HEK293 (cell line): ENCODE results near the gene NRG2.

Experiments used
- CTCF ChIA-PET: fragments of 350-600 bp; formaldehyde crosslinking; extraction: SDS; loops from one replicate; lab custom pipeline; 2021; ENCODE audit warnings: antibody characterized with exemption; lab: Yijun Ruan, JAX
- POLR2A ChIA-PET: fragments of 300-600 bp; formaldehyde crosslinking; extraction: SDS; loops from one replicate; lab custom pipeline; 2020; ENCODE audit warnings: antibody characterized with exemption, inconsistent platforms; lab: Yijun Ruan, JAX
- H3K27ac ChIP-seq: fragments of 200-500 bp; sonication (Bioruptor generic); 2 replicates; pipeline ENCODE4 v1.5.1; 2014; ENCODE audit warnings: low read depth, low read length, control low read depth, inconsistent platforms; ENCODE audit errors: extremely low read depth
- H3K36me3 ChIP-seq, 2 experiments: fragments of 200-500 bp in 1 of 2; sonication (Bioruptor generic) in 1 of 2; 1 replicate in 1 of 2; 2 replicates in 1 of 2; pipeline ENCODE4 v1.5.1; 2014 to 2017; ENCODE audit warnings: inconsistent platforms in 2 of 2, low read length in 2 of 2; ENCODE audit not compliant: control insufficient read depth in 2 of 2, insufficient read depth in 1 of 2
- H3K4me1 ChIP-seq: fragments of 200-500 bp; sonication (Bioruptor generic); 2 replicates; pipeline ENCODE4 v1.5.1; 2014; ENCODE audit warnings: mild to moderate bottlenecking, low read length, inconsistent platforms; ENCODE audit not compliant: control insufficient read depth, insufficient read depth
- H3K4me3 ChIP-seq: 2 replicates; pipeline ENCODE4 v1.5.1; 2011; ENCODE audit warnings: low read depth, mild to moderate bottlenecking, control low read depth, low read length, moderate library complexity
- H3K9me3 ChIP-seq: fragments of 200-500 bp; sonication (Bioruptor generic); 2 replicates; pipeline ENCODE4 v1.5.1; 2014; ENCODE audit warnings: low read depth, low read length, inconsistent platforms; ENCODE audit not compliant: control insufficient read depth, insufficient read depth
- GLI2 ChIP-seq: fragments of 450-650 bp; formaldehyde crosslinking; IDR thresholded peaks from 2 replicates; pipeline ENCODE4; 2017; ENCODE audit warnings: missing biosample characterization, missing genetic modification characterization, low read depth, borderline replicate concordance
- OSR2 ChIP-seq: fragments of 450-650 bp; formaldehyde crosslinking; IDR thresholded peaks from 2 replicates; pipeline ENCODE4 v1.5.1; 2016; ENCODE audit warnings: missing biosample characterization, missing genetic modification characterization
- PBX3 ChIP-seq: sonication (generic); formaldehyde crosslinking; IDR thresholded peaks from 2 replicates; pipeline ENCODE4 v1.8.1; 2022; ENCODE audit warnings: mild to moderate bottlenecking, moderate library complexity, missing genetic modification reagents
- TRIM28 ChIP-seq: IDR thresholded peaks from 2 replicates; pipeline ENCODE4 v1.6.1; 2011; ENCODE audit warnings: low read length, control low read depth, borderline replicate concordance
- ZBTB48 ChIP-seq: fragments of 450-650 bp; formaldehyde crosslinking; IDR thresholded peaks from 2 replicates; pipeline ENCODE4 v1.5.1; 2016; ENCODE audit warnings: missing biosample characterization, missing genetic modification characterization
- ZNF146 ChIP-seq: fragments of 450-650 bp; formaldehyde crosslinking; IDR thresholded peaks from 2 replicates; pipeline ENCODE4 v1.5.1; 2016; ENCODE audit warnings: missing biosample characterization, missing genetic modification characterization
- ZNF175 ChIP-seq: fragments of 450-650 bp; formaldehyde crosslinking; IDR thresholded peaks from 2 replicates; pipeline ENCODE4 v1.5.1; 2016; ENCODE audit warnings: missing biosample characterization, missing genetic modification characterization
- ZNF23 ChIP-seq: fragments of 450-650 bp; formaldehyde crosslinking; IDR thresholded peaks from 2 replicates; pipeline ENCODE4 v1.5.1; 2016; ENCODE audit warnings: missing biosample characterization, missing genetic modification characterization, borderline replicate concordance
- ZNF266 ChIP-seq: fragments of 450-650 bp; formaldehyde crosslinking; IDR thresholded peaks from 2 replicates; pipeline ENCODE4 v1.5.1; 2016; ENCODE audit warnings: missing biosample characterization, missing genetic modification characterization, low read depth
- ZNF302 ChIP-seq: fragments of 450-650 bp; formaldehyde crosslinking; IDR thresholded peaks from 2 replicates; pipeline ENCODE4 v1.5.1; 2016; ENCODE audit warnings: missing biosample characterization, missing genetic modification characterization, low read depth
- ZNF48 ChIP-seq: fragments of 450-650 bp; formaldehyde crosslinking; IDR thresholded peaks from 2 replicates; pipeline ENCODE4 v1.5.1; 2016; ENCODE audit warnings: missing biosample characterization, missing genetic modification characterization
- ZNF530 ChIP-seq: fragments of 450-650 bp; formaldehyde crosslinking; IDR thresholded peaks from 2 replicates; pipeline ENCODE4 v1.5.1; 2016; ENCODE audit warnings: low read depth, missing biosample characterization, missing genetic modification characterization
- ZNF560 ChIP-seq: fragments of 450-650 bp; formaldehyde crosslinking; IDR thresholded peaks from 2 replicates; pipeline ENCODE4 v1.5.1; 2017; ENCODE audit warnings: missing biosample characterization, missing genetic modification characterization, borderline replicate concordance
- ZNF624 ChIP-seq: fragments of 450-650 bp; formaldehyde crosslinking; IDR thresholded peaks from 2 replicates; pipeline ENCODE4 v1.5.1; 2017; ENCODE audit warnings: missing biosample characterization, missing genetic modification characterization
- ZNF629 ChIP-seq: fragments of 450-650 bp; formaldehyde crosslinking; IDR thresholded peaks from 2 replicates; pipeline ENCODE4 v1.5.1; 2017; ENCODE audit warnings: missing biosample characterization, missing genetic modification characterization
- ZNF639 ChIP-seq: fragments of 450-650 bp; formaldehyde crosslinking; IDR thresholded peaks from 2 replicates; pipeline ENCODE4 v1.5.1; 2016; ENCODE audit warnings: missing biosample characterization, missing genetic modification characterization
- ZNF660 ChIP-seq: fragments of 450-650 bp; IDR thresholded peaks from 2 replicates; pipeline ENCODE4 v1.5.1; 2018; ENCODE audit warnings: missing biosample characterization, mild to moderate bottlenecking, missing genetic modification characterization
- ZNF664 ChIP-seq: fragments of 450-650 bp; formaldehyde crosslinking; IDR thresholded peaks from 2 replicates; pipeline ENCODE4 v1.5.1; 2016; ENCODE audit warnings: missing biosample characterization, missing genetic modification characterization
- ZNF792 ChIP-seq: fragments of 450-650 bp; formaldehyde crosslinking; IDR thresholded peaks from 2 replicates; pipeline ENCODE4 v1.5.1; 2016; ENCODE audit warnings: missing biosample characterization, missing genetic modification characterization
- ZNF830 ChIP-seq: fragments of 450-650 bp; IDR thresholded peaks from 2 replicates; pipeline ENCODE4 v1.5.0; 2018; ENCODE audit warnings: missing biosample characterization, missing genetic modification characterization, low read depth, mild to moderate bottlenecking, moderate library complexity
- TF ChIP-seq, protein P1 (sequence below): fragments of 450-650 bp; formaldehyde crosslinking; IDR thresholded peaks from 2 replicates; pipeline ENCODE4 v1.5.1; 2016; ENCODE audit warnings: missing biosample characterization, missing genetic modification characterization
- TF ChIP-seq, protein P2 (sequence below): fragments of 450-650 bp; formaldehyde crosslinking; IDR thresholded peaks from 2 replicates; pipeline ENCODE4 v1.5.1; 2017; ENCODE audit warnings: missing biosample characterization, missing genetic modification characterization
- TF ChIP-seq, protein P3 (sequence below): fragments of 450-650 bp; formaldehyde crosslinking; IDR thresholded peaks from 2 replicates; pipeline ENCODE4 v1.5.1; 2016; ENCODE audit warnings: missing biosample characterization, missing genetic modification characterization

NRG2 gene

DNA sequence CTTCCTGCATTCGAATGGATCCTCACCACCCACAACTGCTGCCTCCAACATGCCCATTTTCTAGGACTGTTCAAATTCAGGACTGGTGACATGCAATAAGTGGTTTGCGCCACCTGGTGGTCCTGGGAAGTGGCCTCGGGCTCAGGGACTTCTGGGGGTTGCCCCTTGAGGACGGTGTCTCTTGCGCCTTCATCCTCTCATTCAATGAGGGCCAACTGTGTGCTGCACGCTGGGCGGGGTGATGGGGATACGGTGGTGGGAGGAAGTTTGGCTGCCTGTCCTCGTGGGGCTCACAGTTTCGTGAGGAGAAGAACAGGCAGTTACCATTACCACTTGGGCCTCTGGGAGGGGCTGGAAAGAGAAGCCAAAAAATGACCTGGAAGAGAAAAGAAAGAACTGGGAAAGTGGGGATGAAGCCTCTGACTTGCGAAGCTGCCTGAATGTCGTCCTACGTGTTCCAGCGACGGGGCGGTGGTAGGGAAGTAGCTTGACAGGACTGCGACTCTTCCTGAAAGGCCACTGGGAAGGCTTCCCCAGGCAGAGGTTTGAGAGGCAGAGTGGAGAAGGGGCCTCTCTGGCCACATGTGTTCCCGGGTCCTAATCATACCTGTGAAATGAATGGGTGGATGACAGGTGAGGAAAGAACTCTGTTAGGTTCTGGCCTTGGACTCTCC, 198.5 kb downstream of the NRG2 start (continued):
- TF ChIP-seq ZNF48 (tag by site-specific recombination), result no peak
- TF ChIP-seq ZNF660 (tag by site-specific recombination), result peak; percentile 54; the same call in 1 of the 2 replicates
- TF ChIP-seq ZNF664 (tag by site-specific recombination), result no peak
- TF ChIP-seq ZNF792 (tag by site-specific recombination), result no peak
- TF ChIP-seq ZNF624 (tag by site-specific recombination), result no peak
- no peak for TF ChIP-seq OSR2 (tag by site-specific recombination)
- TF ChIP-seq TRIM28, result no peak
- no peak for TF ChIP-seq ZNF530 (tag by site-specific recombination)
- TF ChIP-seq ZNF175 (tag by site-specific recombination), result no peak
- TF ChIP-seq ZNF629, result no peak
- TF ChIP-seq ZBTB48 (tag by site-specific recombination), result 0 out of 2 replicates have a peak, but pooled peaks have one; percentile 37
- no peak for TF ChIP-seq ZNF639 (tag by site-specific recombination)
- TF ChIP-seq, protein P1, sequence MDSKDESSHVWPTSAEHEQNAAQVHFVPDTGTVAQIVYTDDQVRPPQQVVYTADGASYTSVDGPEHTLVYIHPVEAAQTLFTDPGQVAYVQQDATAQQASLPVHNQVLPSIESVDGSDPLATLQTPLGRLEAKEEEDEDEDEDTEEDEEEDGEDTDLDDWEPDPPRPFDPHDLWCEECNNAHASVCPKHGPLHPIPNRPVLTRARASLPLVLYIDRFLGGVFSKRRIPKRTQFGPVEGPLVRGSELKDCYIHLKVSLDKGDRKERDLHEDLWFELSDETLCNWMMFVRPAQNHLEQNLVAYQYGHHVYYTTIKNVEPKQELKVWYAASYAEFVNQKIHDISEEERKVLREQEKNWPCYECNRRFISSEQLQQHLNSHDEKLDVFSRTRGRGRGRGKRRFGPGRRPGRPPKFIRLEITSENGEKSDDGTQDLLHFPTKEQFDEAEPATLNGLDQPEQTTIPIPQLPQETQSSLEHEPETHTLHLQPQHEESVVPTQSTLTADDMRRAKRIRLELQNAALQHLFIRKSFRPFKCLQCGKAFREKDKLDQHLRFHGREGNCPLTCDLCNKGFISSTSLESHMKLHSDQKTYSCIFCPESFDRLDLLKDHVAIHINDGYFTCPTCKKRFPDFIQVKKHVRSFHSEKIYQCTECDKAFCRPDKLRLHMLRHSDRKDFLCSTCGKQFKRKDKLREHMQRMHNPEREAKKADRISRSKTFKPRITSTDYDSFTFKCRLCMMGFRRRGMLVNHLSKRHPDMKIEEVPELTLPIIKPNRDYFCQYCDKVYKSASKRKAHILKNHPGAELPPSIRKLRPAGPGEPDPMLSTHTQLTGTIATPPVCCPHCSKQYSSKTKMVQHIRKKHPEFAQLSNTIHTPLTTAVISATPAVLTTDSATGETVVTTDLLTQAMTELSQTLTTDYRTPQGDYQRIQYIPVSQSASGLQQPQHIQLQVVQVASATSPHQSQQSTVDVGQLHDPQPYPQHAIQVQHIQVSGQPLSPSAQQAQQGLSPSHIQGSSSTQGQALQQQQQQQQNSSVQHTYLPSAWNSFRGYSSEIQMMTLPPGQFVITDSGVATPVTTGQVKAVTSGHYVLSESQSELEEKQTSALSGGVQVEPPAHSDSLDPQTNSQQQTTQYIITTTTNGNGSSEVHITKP (tag by site-specific recombination), result peak; percentile 25; the same call in 1 of the 2 replicates
- no peak for TF ChIP-seq ZNF23 (tag by site-specific recombination)

- POLR2A ChIA-PET, result no interaction called here
- no peak overlapping the region for H3K27ac ChIP-seq
- H3K9me3 ChIP-seq, result no peaks in the 10 kb centered on the region
- H3K4me1 ChIP-seq, result no peaks in the 10 kb centered on the region
- H3K4me3 ChIP-seq, result no peak overlapping the region
- CTCF ChIA-PET, result interaction anchor here (0.6 to 4.7 kb wide), 19 partner anchors 11 to 796 kb away, joined by 3 to 71 read pairs (median 3); partner anchors contain the start of gene TMCO6
- peaks cover 0 to 3% of the 10 kb centered on the region in 2 experiments; a peak in 1 of 3 replicates for H3K36me3 ChIP-seq
- TF ChIP-seq ZNF302 (tag by site-specific recombination) (no peak), ZNF146 (tag by site-specific recombination) (no peak), ZNF266 (tag by site-specific recombination) (no peak), ZNF560 (tag by site-specific recombination) (no peak), GLI2 (tag by site-specific recombination) (no peak), ZNF830 (tag by site-specific recombination) (no peak), PBX3 (CRISPR knock-in tag) (no peak)
- TF ChIP-seq, protein P2, sequence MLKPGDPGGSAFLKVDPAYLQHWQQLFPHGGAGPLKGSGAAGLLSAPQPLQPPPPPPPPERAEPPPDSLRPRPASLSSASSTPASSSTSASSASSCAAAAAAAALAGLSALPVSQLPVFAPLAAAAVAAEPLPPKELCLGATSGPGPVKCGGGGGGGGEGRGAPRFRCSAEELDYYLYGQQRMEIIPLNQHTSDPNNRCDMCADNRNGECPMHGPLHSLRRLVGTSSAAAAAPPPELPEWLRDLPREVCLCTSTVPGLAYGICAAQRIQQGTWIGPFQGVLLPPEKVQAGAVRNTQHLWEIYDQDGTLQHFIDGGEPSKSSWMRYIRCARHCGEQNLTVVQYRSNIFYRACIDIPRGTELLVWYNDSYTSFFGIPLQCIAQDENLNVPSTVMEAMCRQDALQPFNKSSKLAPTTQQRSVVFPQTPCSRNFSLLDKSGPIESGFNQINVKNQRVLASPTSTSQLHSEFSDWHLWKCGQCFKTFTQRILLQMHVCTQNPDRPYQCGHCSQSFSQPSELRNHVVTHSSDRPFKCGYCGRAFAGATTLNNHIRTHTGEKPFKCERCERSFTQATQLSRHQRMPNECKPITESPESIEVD (tag by site-specific recombination), result no peak
- TF ChIP-seq, protein P3, sequence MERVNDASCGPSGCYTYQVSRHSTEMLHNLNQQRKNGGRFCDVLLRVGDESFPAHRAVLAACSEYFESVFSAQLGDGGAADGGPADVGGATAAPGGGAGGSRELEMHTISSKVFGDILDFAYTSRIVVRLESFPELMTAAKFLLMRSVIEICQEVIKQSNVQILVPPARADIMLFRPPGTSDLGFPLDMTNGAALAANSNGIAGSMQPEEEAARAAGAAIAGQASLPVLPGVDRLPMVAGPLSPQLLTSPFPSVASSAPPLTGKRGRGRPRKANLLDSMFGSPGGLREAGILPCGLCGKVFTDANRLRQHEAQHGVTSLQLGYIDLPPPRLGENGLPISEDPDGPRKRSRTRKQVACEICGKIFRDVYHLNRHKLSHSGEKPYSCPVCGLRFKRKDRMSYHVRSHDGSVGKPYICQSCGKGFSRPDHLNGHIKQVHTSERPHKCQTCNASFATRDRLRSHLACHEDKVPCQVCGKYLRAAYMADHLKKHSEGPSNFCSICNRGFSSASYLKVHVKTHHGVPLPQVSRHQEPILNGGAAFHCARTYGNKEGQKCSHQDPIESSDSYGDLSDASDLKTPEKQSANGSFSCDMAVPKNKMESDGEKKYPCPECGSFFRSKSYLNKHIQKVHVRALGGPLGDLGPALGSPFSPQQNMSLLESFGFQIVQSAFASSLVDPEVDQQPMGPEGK, result no peak
Observed at GRCh38 chr5:139843991-139844390, 199.1 kb downstream of the NRG2 start.
